Measurements from ENCODE around the gene TMEM248. TPM values are rescaled to one million over a fixed set of nuclear protein-coding genes. Genes with fewer than 3 reads are reported as not detected.
"Not testable (repeated sequence)": the region's sequence is repeated elsewhere in the genome, so short reads cannot be mapped to it uniquely, and the experiment has no call there.

Gene TMEM248
- total RNA-seq, 1 donor from 2014 or later: 98.0 TPM

- DNase-seq (ENCODE audit: low read depth); H3K36me3 Mint-ChIP-seq (ENCODE audit: low read depth, unreplicated experiment); H4K20me1 ChIP-seq (ENCODE audit: insufficient read depth, low read length); H3K27me3 Mint-ChIP-seq (ENCODE audit: low read depth, unreplicated experiment); H3K9me3 ChIP-seq (ENCODE audit: insufficient read depth, low read depth, low read length); H3K4me1 Mint-ChIP-seq (ENCODE audit: low read depth, unreplicated experiment); H3K4me3 ChIP-seq (ENCODE audit: insufficient read depth, low read depth, low read length); H3K4me2 ChIP-seq (ENCODE audit: low read length); H2AFZ ChIP-seq (ENCODE audit: low read depth, low read length); H3K4me1 ChIP-seq (ENCODE audit: insufficient read depth, low read length); H3K27ac Mint-ChIP-seq (ENCODE audit: unreplicated experiment); H3K4me3 Mint-ChIP-seq (ENCODE audit: unreplicated experiment); H3K27me3 ChIP-seq (ENCODE audit: insufficient read depth, low read length); H3K9ac ChIP-seq (ENCODE audit: low read length); H3K36me3 ChIP-seq (ENCODE audit: insufficient read depth, low read length); H3K27ac ChIP-seq (ENCODE audit: low read depth, low read length); H3K9me3 Mint-ChIP-seq (ENCODE audit: unreplicated experiment): not testable (repeated sequence)
- peaks cover 15% of the 10 kb centered on the region for H3K79me2 ChIP-seq (ENCODE audit: insufficient read depth, low read length)
- peak; percentile 76 for FAIRE-seq
- TF ChIP-seq CTCF (IDR thresholded peaks at IDR 0.05; ENCODE audit: insufficient read depth, low read depth, low read length): peak; percentile 7
Observed at GRCh38 chr7:67000601-67001258, 79.7 kb downstream of the TMEM248 start.

GRCh38 chr7:67004145-67004544, 83.1 kb downstream of the TMEM248 start:
- FAIRE-seq; H3K4me2 ChIP-seq (ENCODE audit: low read length); H3K4me1 ChIP-seq (ENCODE audit: insufficient read depth, low read length); H3K79me2 ChIP-seq (ENCODE audit: insufficient read depth, low read length); H3K9me3 Mint-ChIP-seq (ENCODE audit: unreplicated experiment); H3K36me3 ChIP-seq (ENCODE audit: insufficient read depth, low read length); H3K4me3 ChIP-seq (ENCODE audit: insufficient read depth, low read depth, low read length); H3K9ac ChIP-seq (ENCODE audit: low read length); H3K27me3 Mint-ChIP-seq (ENCODE audit: low read depth, unreplicated experiment); H3K4me1 Mint-ChIP-seq (ENCODE audit: low read depth, unreplicated experiment); H3K27me3 ChIP-seq (ENCODE audit: insufficient read depth, low read length); DNase-seq (ENCODE audit: low read depth); H2AFZ ChIP-seq (ENCODE audit: low read depth, low read length); H4K20me1 ChIP-seq (ENCODE audit: insufficient read depth, low read length); H3K4me3 Mint-ChIP-seq (ENCODE audit: unreplicated experiment); H3K27ac ChIP-seq (ENCODE audit: low read depth, low read length); H3K9me3 ChIP-seq (ENCODE audit: insufficient read depth, low read depth, low read length); H3K27ac Mint-ChIP-seq (ENCODE audit: unreplicated experiment): not testable (repeated sequence)
- H3K36me3 Mint-ChIP-seq (ENCODE audit: low read depth, unreplicated experiment): peaks cover 14% of the 10 kb centered on the region

- H3K27ac Mint-ChIP-seq (ENCODE audit: unreplicated experiment): no peak overlapping the region
Observed at GRCh38 chr7:67006965-67007364, 85.9 kb downstream of the TMEM248 start.

More at GRCh38 chr7:67006965-67007364, 85.9 kb downstream of the TMEM248 start:
- Histone ChIP-seq H3K4me3 (ENCODE audit: insufficient read depth, low read depth, low read length) (no peak overlapping the region), H3K9me3 (ENCODE audit: insufficient read depth, low read depth, low read length) (no peaks in the 10 kb centered on the region), H3K27me3 (ENCODE audit: insufficient read depth, low read length) (no peaks in the 10 kb centered on the region), H3K4me1 (ENCODE audit: insufficient read depth, low read length) (no peaks in the 10 kb centered on the region), H4K20me1 (ENCODE audit: insufficient read depth, low read length) (peaks cover 10% of the 10 kb centered on the region), H3K4me2 (ENCODE audit: low read length) (no peak overlapping the region), H3K79me2 (ENCODE audit: insufficient read depth, low read length) (peaks cover 8% of the 10 kb centered on the region), H2AFZ (ENCODE audit: low read depth, low read length) (no peak overlapping the region), H3K36me3 (ENCODE audit: insufficient read depth, low read length) (peaks cover 6% of the 10 kb centered on the region), H3K9ac (ENCODE audit: low read length) (no peak overlapping the region), H3K27ac (ENCODE audit: low read depth, low read length) (no peak overlapping the region)
- FAIRE-seq (no peak), DNase-seq (ENCODE audit: low read depth) (no peak)
- no peak for TF ChIP-seq EZH2 (IDR thresholded peaks at IDR 0.05; ENCODE audit: insufficient read depth, low read length)
- TF ChIP-seq CTCF (IDR thresholded peaks at IDR 0.05; ENCODE audit: insufficient read depth, low read depth, low read length): no peak
- peaks cover 19% of the 10 kb centered on the region for H3K36me3 Mint-ChIP-seq (ENCODE audit: low read depth, unreplicated experiment)
- H3K27me3 Mint-ChIP-seq (ENCODE audit: low read depth, unreplicated experiment): no peaks in the 10 kb centered on the region
- no peaks in the 10 kb centered on the region for H3K4me1 Mint-ChIP-seq (ENCODE audit: low read depth, unreplicated experiment)
- no peak overlapping the region for H3K4me3 Mint-ChIP-seq (ENCODE audit: unreplicated experiment)
- no peaks in the 10 kb centered on the region for H3K9me3 Mint-ChIP-seq (ENCODE audit: unreplicated experiment)

Other genes starting within 250 kb of the TMEM248 start
- gene RABGEF1, start 180.5 kb upstream of the TMEM248 start, total RNA-seq: 31.4 and 33.2 TPM in 2 replicates
- 140 and 165 TPM in 2 replicates for gene SBDS, start 74.4 kb downstream of the TMEM248 start, total RNA-seq
- 16.3 and 16.6 TPM in 2 replicates for gene TYW1, start 75.6 kb downstream of the TMEM248 start, total RNA-seq

Measured in astrocyte (in vitro differentiated cells and primary cell).